ENCODE measurements around the gene WBP1L.

DNA sequence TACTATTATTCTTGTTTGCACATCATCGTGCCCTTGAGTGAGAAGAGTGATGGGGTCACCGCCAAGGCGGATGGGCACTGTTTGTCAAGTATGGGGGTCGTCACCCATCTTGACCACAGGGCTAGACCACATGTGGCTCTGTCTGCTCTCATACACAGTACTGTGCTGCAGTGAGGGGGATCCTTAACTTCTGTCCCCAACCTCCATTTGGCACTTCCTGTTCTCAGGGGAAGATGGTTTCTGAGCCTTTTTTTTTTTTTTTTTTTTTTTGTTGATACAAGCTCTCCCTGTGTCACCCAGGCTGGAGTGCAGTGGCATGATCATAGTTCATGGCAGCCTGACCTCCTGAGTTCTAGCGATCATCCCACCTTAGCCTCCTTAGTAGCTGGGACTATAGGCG is 13.6 kb downstream of the WBP1L start:
- TF ChIP-seq, protein P1, sequence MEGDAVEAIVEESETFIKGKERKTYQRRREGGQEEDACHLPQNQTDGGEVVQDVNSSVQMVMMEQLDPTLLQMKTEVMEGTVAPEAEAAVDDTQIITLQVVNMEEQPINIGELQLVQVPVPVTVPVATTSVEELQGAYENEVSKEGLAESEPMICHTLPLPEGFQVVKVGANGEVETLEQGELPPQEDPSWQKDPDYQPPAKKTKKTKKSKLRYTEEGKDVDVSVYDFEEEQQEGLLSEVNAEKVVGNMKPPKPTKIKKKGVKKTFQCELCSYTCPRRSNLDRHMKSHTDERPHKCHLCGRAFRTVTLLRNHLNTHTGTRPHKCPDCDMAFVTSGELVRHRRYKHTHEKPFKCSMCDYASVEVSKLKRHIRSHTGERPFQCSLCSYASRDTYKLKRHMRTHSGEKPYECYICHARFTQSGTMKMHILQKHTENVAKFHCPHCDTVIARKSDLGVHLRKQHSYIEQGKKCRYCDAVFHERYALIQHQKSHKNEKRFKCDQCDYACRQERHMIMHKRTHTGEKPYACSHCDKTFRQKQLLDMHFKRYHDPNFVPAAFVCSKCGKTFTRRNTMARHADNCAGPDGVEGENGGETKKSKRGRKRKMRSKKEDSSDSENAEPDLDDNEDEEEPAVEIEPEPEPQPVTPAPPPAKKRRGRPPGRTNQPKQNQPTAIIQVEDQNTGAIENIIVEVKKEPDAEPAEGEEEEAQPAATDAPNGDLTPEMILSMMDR (conservative IDR thresholded peaks at IDR 0.05; ENCODE audit: low read depth in 2 of 2) = no peak
- no peak for TF ChIP-seq EZH2phosphoT487 (IDR thresholded peaks at IDR 0.05; ENCODE audit: unreplicated experiment)
- TF ChIP-seq POLR2AphosphoS5 (IDR thresholded peaks at IDR 0.05; ENCODE audit: low read depth) = no peak
- TF ChIP-seq, protein P2, sequence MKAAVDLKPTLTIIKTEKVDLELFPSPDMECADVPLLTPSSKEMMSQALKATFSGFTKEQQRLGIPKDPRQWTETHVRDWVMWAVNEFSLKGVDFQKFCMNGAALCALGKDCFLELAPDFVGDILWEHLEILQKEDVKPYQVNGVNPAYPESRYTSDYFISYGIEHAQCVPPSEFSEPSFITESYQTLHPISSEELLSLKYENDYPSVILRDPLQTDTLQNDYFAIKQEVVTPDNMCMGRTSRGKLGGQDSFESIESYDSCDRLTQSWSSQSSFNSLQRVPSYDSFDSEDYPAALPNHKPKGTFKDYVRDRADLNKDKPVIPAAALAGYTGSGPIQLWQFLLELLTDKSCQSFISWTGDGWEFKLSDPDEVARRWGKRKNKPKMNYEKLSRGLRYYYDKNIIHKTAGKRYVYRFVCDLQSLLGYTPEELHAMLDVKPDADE (IDR thresholded peaks at IDR 0.05) = no peak
- no peak for TF ChIP-seq EZH2 (IDR thresholded peaks at IDR 0.05; ENCODE audit: low read depth, unreplicated experiment)
- TF ChIP-seq, protein P3, sequence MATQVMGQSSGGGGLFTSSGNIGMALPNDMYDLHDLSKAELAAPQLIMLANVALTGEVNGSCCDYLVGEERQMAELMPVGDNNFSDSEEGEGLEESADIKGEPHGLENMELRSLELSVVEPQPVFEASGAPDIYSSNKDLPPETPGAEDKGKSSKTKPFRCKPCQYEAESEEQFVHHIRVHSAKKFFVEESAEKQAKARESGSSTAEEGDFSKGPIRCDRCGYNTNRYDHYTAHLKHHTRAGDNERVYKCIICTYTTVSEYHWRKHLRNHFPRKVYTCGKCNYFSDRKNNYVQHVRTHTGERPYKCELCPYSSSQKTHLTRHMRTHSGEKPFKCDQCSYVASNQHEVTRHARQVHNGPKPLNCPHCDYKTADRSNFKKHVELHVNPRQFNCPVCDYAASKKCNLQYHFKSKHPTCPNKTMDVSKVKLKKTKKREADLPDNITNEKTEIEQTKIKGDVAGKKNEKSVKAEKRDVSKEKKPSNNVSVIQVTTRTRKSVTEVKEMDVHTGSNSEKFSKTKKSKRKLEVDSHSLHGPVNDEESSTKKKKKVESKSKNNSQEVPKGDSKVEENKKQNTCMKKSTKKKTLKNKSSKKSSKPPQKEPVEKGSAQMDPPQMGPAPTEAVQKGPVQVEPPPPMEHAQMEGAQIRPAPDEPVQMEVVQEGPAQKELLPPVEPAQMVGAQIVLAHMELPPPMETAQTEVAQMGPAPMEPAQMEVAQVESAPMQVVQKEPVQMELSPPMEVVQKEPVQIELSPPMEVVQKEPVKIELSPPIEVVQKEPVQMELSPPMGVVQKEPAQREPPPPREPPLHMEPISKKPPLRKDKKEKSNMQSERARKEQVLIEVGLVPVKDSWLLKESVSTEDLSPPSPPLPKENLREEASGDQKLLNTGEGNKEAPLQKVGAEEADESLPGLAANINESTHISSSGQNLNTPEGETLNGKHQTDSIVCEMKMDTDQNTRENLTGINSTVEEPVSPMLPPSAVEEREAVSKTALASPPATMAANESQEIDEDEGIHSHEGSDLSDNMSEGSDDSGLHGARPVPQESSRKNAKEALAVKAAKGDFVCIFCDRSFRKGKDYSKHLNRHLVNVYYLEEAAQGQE (IDR thresholded peaks at IDR 0.05; ENCODE audit: unreplicated experiment) = no peak
- TF ChIP-seq CREB1 (CRISPR knock-in tag; IDR thresholded peaks at IDR 0.05; ENCODE audit: low read depth) = no peak
- no peak for TF ChIP-seq JUNB (IDR thresholded peaks at IDR 0.05; ENCODE audit: unreplicated experiment)
